ENCODE measurements around the gene NFYC. TPM values are rescaled to one million over a fixed set of nuclear protein-coding genes. Genes with fewer than 3 reads are reported as not detected.
A peak's percentile ranks its signal among the peaks of the same experiment; 100 is the strongest.

The NFYC gene
- polyA plus RNA-seq, 1 experiment = 37.9 TPM

DNA sequence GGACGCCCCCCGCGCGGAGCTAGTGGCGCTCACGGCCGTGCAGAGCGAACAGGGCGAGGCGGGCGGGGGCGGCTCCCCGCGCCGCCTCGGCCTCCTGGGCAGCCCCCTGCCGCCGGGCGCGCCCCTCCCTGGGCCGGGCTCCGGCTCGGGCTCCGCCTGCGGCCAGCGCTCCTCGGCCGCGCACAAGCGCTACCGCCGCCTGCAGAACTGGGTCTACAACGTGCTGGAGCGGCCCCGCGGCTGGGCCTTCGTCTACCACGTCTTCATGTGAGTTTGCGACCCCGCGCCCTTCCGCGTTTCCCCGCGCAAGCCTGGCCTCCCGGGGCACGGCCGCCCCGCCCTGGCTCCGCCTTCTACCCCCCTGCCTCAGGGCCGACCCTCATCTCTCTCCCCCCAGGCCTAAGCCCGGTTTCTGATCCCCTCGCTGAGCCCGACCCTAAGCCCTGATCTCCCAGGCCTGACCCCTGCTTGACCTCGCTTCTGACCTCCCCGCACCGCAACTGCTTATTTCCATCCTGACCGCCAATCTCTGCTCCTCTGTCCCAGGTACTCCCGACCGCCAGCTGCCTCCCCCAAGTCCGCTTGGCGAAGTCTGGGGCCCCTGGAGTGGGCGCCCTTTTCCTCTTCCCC, 92.8 kb downstream of the NFYC start:
- H3K4me3 ChIP-seq (ENCODE audit: low read depth, low read length) = peak overlapping the region; percentile 22; the same call in 1 of the 2 replicates
- CTCF ChIA-PET = no interaction called here
- H3K27ac ChIP-seq (ENCODE audit: low read depth, low read length) = no peak overlapping the region
- TF ChIP-seq, protein P1, sequence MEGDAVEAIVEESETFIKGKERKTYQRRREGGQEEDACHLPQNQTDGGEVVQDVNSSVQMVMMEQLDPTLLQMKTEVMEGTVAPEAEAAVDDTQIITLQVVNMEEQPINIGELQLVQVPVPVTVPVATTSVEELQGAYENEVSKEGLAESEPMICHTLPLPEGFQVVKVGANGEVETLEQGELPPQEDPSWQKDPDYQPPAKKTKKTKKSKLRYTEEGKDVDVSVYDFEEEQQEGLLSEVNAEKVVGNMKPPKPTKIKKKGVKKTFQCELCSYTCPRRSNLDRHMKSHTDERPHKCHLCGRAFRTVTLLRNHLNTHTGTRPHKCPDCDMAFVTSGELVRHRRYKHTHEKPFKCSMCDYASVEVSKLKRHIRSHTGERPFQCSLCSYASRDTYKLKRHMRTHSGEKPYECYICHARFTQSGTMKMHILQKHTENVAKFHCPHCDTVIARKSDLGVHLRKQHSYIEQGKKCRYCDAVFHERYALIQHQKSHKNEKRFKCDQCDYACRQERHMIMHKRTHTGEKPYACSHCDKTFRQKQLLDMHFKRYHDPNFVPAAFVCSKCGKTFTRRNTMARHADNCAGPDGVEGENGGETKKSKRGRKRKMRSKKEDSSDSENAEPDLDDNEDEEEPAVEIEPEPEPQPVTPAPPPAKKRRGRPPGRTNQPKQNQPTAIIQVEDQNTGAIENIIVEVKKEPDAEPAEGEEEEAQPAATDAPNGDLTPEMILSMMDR (IDR thresholded peaks at IDR 0.05; ENCODE audit: low read depth, low read length) = no peak
- H3K27me3 ChIP-seq (ENCODE audit: control insufficient read depth, insufficient read depth, low read length) = peaks cover 40% of the 10 kb centered on the region
- DNase-seq (ENCODE audit: low read depth, low spot score) = no peak
- POLR2A ChIA-PET = no interaction called here
- no peaks in the 10 kb centered on the region; the same call in 1 of the 2 replicates for H3K9me3 ChIP-seq (ENCODE audit: control insufficient read depth, insufficient read depth, low read length)

DNA sequence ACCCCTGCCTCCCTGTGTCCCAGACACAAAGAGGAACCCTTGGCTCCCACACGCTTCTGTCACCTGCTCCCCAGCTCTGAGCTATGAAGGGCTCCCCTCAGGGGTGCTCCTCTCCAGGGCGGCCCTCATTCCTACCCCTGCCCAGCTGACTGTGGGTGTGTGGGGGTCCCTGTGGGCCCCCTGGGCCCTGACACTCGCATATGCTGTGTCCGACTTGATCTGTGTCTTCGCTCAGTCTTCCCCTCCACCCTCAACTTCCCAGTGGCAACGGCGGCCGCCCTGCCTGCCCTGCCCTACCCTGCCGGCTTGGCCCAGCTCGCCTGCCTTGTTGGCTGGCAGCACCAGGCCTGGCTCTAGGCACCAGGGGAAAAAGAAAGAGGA, 93.3 kb downstream of the NFYC start:
- no peaks in the 10 kb centered on the region; the same call in 1 of the 2 replicates for H3K9me3 ChIP-seq (ENCODE audit: control insufficient read depth, insufficient read depth, low read length)
- ChIA-PET CTCF (no interaction called here), POLR2A (no interaction called here)
- H3K27ac ChIP-seq (ENCODE audit: low read depth, low read length) = no peak overlapping the region
- TF ChIP-seq, protein P1 (IDR thresholded peaks at IDR 0.05; ENCODE audit: low read depth, low read length) = no peak
- H3K27me3 ChIP-seq (ENCODE audit: control insufficient read depth, insufficient read depth, low read length) = peaks cover 45% of the 10 kb centered on the region
- no peak overlapping the region for H3K4me3 ChIP-seq (ENCODE audit: low read depth, low read length)
- DNase-seq (ENCODE audit: low read depth, low spot score) = no peak

DNA sequence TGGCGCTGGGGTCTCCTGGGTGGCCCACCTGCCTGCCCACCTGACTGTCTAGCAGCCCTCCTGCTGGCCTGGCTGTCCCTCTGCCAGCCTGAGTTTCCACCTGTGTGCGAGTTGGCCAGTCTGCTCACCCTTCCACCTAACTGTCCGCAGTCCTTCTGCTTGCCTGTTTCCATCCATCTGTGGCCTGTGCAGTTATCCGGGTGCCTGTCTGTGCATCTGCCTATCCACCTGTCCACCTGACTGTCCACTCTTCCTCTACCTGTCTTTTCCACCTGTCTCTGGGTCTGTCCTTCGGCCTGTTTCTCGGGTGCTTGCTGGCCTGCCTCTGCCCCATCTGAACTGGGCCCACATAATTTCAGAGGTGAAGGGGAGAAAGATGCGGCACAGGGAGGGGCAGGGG, 93.9 kb downstream of the NFYC start:
- Histone ChIP-seq H3K4me3 (ENCODE audit: low read depth, low read length) (no peak overlapping the region), H3K27ac (ENCODE audit: low read depth, low read length) (no peak overlapping the region), H3K9me3 (ENCODE audit: control insufficient read depth, insufficient read depth, low read length) (no peaks in the 10 kb centered on the region; the same call in 1 of the 2 replicates), H3K27me3 (ENCODE audit: control insufficient read depth, insufficient read depth, low read length) (peaks cover 47% of the 10 kb centered on the region)
- TF ChIP-seq, protein P1 (IDR thresholded peaks at IDR 0.05; ENCODE audit: low read depth, low read length) = no peak
- POLR2A ChIA-PET = no interaction called here
- CTCF ChIA-PET = no interaction called here
- DNase-seq (ENCODE audit: low read depth, low spot score) = no peak

DNA sequence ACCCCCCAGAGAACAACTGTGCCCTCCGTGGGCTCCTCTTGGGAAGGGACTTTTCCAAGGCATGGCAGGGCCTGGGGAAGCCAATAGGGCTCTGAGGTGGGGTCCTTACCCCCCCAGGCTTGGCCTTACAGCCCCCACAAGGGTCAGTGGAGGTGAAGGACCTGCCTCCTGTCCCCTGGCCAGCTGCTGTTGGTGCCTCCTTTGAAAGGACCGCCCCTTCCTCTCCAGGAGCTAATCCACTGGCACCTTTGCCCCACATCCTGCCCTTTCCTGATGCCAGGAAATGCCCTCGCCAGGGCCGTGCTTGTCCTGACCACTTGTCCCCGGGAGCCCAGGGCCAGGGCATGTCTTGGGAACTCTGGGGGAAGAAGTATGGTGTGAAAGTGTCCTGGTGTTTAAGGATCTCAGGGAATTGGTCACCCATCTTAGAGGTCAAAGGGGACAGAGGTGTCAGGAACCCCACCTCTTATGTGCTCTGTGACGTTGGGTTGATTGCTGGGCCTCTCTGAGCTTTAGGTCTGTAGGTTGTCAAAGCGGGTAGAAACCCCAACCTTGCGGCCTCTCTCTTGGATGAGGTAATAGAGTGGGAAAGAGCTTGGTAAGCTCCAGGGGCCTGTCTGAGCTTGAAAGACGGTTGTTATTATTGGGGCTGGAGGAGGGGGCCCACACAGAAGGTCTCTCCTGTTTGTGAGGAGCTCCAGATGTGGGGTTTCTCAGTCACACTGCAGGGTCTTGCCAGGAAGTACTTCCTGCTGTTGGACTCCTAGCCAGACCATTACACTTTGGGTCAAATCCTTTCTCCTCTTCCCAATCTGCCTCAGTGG, 94.9 kb downstream of the NFYC start:
- no peak for DNase-seq (ENCODE audit: low read depth, low spot score)
- Histone ChIP-seq H3K27ac (ENCODE audit: low read depth, low read length) (no peak overlapping the region), H3K4me3 (ENCODE audit: low read depth, low read length) (no peak overlapping the region), H3K27me3 (ENCODE audit: control insufficient read depth, insufficient read depth, low read length) (peaks cover 56% of the 10 kb centered on the region), H3K9me3 (ENCODE audit: control insufficient read depth, insufficient read depth, low read length) (no peaks in the 10 kb centered on the region; the same call in 1 of the 2 replicates)
- TF ChIP-seq, protein P1 (IDR thresholded peaks at IDR 0.05; ENCODE audit: low read depth, low read length) = no peak
- ChIA-PET POLR2A (interaction anchor here (0.5 to 1.0 kb wide), 2 partner anchors 40 to 95 kb away, joined by 3 to 9 read pairs; partner anchors contain the start of gene NFYC), CTCF (no interaction called here)

Measured in AG04450 (cell line).